Smooth muscle cell (in vitro differentiated cells): ENCODE results near the gene DDC. TPM values are rescaled to one million over a fixed set of nuclear protein-coding genes. Genes with fewer than 3 reads are reported as not detected.

Experiments used
- DNase-seq: peaks from one replicate; lab custom pipeline; 2025; ENCODE audit not compliant: unreplicated experiment; lab: John Stamatoyannopoulos, UW
- H2AFZ ChIP-seq: fragments of 200-600 bp; sonication (generic); 2 replicates; pipeline ENCODE4 v1.6.0; 2016; ENCODE audit warnings: antibody characterized with exemption, low read depth, mild to moderate bottlenecking
- H3F3A ChIP-seq: fragments of 200-600 bp; sonication (generic); 2 replicates; pipeline ENCODE4 v1.6.0; 2017; ENCODE audit warnings: antibody characterized with exemption, low read depth
- H3K27ac ChIP-seq: fragments of 200-600 bp; sonication (generic); 2 replicates; pipeline ENCODE4 v1.5.1; 2016; ENCODE audit warnings: low read depth, mild to moderate bottlenecking
- H3K27me3 ChIP-seq: fragments of 200-600 bp; sonication (generic); 2 replicates; pipeline ENCODE4 v1.6.1; 2016; ENCODE audit warnings: low read depth, mild to moderate bottlenecking
- H3K36me3 ChIP-seq: fragments of 200-600 bp; sonication (generic); 2 replicates; pipeline ENCODE4 v1.5.1; 2016; ENCODE audit warnings: low read depth
- H3K4me1 ChIP-seq: fragments of 200-600 bp; sonication (generic); 2 replicates; pipeline ENCODE4 v1.5.1; 2016; ENCODE audit warnings: low read depth
- H3K4me2 ChIP-seq: fragments of 200-600 bp; sonication (generic); 2 replicates; pipeline ENCODE4 v1.6.0; 2016; ENCODE audit warnings: mild to moderate bottlenecking
- H3K4me3 ChIP-seq: fragments of 200-600 bp; sonication (generic); 2 replicates; pipeline ENCODE4 v1.5.1; 2016; ENCODE audit warnings: mild to moderate bottlenecking
- H3K79me2 ChIP-seq: fragments of 200-600 bp; sonication (generic); 2 replicates; pipeline ENCODE4 v1.6.0; 2016; ENCODE audit warnings: low read depth, mild to moderate bottlenecking
- H3K9ac ChIP-seq: fragments of 200-600 bp; sonication (generic); 2 replicates; pipeline ENCODE4 v1.6.0; 2016; ENCODE audit warnings: low read depth
- H3K9me3 ChIP-seq: fragments of 200-600 bp; sonication (generic); replicated peaks from 2 replicates; pipeline ENCODE4 v1.5.1; 2016; ENCODE audit warnings: low read depth
- H4K20me1 ChIP-seq: fragments of 200-600 bp; sonication (generic); 2 replicates; pipeline ENCODE4 v1.6.0; 2016; ENCODE audit warnings: low read depth
- WGBS: methylation state at CpG from one replicate; pipeline ENCODE4 v1.1.7; 2016; ENCODE audit warnings: low lambda C conversion rate; 5-methylcytosine and 5-hydroxymethylcytosine counted together
- polyA plus RNA-seq: library from polyadenylated mRNA; unstranded; fragments of >200 nt; fragmentation: Nextera tagmentation; extraction: Ambion mirVana; gene quantifications from 2 replicates; pipeline ENCODE4 v1.2.1, GENCODE V29; 2016
- total RNA-seq: library from RNA; depleted of rRNA; stranded (reverse); fragments of >200 nt; gene quantifications from 2 replicates; pipeline ENCODE4 v1.2.3, GENCODE V29; 2014
- TF ChIP-seq, protein P1 (sequence below): fragments of 200-600 bp; sonication (generic); IDR thresholded peaks from 2 replicates; pipeline ENCODE4 v1.5.1; 2017; ENCODE audit warnings: borderline replicate concordance, mild to moderate bottlenecking, antibody characterized with exemption; ENCODE audit not compliant: insufficient read depth, poor library complexity, severe bottlenecking

The DDC gene
- total and polyA plus RNA-seq, 2 experiments from 2014 or later, result not detected

DNA sequence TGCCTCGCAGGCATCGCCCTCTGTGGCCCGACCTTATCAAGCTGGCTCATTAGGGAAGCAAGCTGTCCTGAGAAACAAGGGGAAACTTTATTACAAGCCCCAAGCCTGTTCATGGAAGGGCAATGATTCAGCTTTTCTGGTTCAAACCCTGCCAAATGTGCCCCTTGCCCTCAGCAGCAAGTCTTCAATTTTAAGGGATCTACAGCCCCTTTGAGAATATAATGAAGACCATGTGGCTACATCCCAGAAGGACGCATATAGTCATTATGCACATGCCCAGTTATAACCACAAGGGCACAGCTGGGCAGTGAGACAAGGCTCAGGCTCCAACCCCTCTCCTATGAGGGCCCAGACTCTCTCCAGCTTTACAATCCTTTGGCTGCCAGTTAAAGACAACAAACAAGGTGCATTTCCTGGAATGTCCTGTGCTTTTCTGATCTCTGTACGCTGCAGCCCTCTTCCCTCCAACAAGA lies 56.7 kb downstream of the DDC start:
- Histone ChIP-seq H3K9me3 (no peaks in the 10 kb centered on the region), H3K4me3 (no peak overlapping the region), H3K27ac (no peak overlapping the region), H3K9ac (no peak overlapping the region), H3K79me2 (no peaks in the 10 kb centered on the region), H2AFZ (no peak overlapping the region), H3K27me3 (no peaks in the 10 kb centered on the region), H4K20me1 (no peaks in the 10 kb centered on the region), H3K36me3 (no peaks in the 10 kb centered on the region), H3K4me2 (no peak overlapping the region), H3F3A (no peaks in the 10 kb centered on the region), H3K4me1 (no peaks in the 10 kb centered on the region)
- TF ChIP-seq, protein P1, sequence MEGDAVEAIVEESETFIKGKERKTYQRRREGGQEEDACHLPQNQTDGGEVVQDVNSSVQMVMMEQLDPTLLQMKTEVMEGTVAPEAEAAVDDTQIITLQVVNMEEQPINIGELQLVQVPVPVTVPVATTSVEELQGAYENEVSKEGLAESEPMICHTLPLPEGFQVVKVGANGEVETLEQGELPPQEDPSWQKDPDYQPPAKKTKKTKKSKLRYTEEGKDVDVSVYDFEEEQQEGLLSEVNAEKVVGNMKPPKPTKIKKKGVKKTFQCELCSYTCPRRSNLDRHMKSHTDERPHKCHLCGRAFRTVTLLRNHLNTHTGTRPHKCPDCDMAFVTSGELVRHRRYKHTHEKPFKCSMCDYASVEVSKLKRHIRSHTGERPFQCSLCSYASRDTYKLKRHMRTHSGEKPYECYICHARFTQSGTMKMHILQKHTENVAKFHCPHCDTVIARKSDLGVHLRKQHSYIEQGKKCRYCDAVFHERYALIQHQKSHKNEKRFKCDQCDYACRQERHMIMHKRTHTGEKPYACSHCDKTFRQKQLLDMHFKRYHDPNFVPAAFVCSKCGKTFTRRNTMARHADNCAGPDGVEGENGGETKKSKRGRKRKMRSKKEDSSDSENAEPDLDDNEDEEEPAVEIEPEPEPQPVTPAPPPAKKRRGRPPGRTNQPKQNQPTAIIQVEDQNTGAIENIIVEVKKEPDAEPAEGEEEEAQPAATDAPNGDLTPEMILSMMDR, result no peak
- WGBS, result 92% methylated on average over 5 of the region's 5 CpGs
- no peak for DNase-seq

DNA sequence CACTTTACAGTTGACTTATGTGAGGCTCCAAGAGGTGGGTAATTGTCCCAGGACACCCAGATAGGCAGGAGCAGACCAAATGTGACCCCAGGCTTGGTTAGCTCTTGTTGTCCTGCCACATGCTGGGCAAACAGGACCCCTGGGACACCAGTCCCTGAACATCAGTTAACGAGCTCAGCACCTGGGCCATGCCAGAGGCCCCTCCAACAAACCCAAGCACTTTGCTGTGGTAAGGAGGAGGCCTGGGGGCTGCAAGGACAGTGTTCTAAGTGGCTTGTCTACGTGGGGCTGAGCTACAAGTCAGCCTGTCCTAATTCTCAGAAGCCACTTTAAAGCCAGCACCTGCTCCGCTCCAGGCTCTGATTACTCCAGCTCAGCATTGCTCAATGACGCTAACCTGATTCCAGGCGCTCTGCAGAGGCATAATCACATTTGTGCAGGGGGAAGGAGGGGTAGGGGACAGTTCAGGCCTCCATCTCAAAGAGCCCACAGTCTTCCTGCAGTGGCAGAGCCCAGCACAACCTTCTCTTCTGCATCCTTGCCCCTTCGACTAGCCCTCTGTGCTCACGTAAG lies 57.2 kb downstream of the DDC start:
- TF ChIP-seq, protein P1, result no peak
- Histone ChIP-seq H3K9ac (no peak overlapping the region), H3F3A (no peaks in the 10 kb centered on the region), H2AFZ (no peak overlapping the region), H3K36me3 (no peaks in the 10 kb centered on the region), H3K79me2 (no peaks in the 10 kb centered on the region), H3K27me3 (no peaks in the 10 kb centered on the region), H3K9me3 (no peaks in the 10 kb centered on the region), H3K27ac (no peak overlapping the region), H3K4me1 (no peaks in the 10 kb centered on the region), H3K4me2 (no peak overlapping the region), H3K4me3 (no peak overlapping the region), H4K20me1 (no peaks in the 10 kb centered on the region)
- no peak for DNase-seq
- WGBS, result 82% methylated on average over 7 of the region's 7 CpGs

DNA sequence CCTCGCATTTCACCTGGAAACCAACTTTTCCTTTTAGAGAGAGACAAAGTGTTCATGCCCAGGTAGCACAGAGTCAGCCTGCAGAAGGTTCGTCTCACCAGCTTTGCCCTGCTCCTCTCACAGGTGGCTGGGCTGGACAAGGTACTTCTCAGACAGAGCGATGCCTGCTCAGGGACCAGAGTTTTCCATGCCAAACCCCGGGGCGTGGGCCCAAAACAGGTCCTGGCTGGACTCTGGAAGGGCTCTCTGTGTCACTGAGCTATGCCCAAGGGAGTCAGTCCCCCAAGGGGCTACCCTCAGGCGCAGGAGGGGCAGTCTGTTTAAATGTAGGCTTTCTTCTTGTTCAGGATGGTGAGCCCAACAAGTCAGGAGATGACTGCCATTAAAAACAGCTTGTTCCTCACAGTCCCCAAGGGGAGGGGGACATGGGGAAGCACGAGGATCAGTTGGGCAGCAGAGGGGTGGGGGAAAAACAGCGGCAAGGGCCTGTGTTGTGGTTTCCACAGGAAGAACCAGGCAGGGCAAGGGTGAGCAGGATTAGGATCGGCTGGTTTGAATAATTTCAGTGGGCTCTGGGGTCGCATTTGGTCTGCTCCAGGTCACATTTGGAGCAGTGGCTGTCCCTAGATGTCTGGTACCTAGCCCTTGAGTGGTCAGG lies 59.5 kb downstream of the DDC start:
- Histone ChIP-seq H3K27me3 (no peaks in the 10 kb centered on the region), H2AFZ (no peak overlapping the region), H3K4me3 (no peak overlapping the region), H3K4me1 (no peaks in the 10 kb centered on the region), H3K27ac (no peak overlapping the region), H3K36me3 (no peaks in the 10 kb centered on the region), H4K20me1 (no peaks in the 10 kb centered on the region), H3K9me3 (no peaks in the 10 kb centered on the region), H3F3A (no peaks in the 10 kb centered on the region), H3K4me2 (no peak overlapping the region), H3K9ac (no peak overlapping the region), H3K79me2 (no peaks in the 10 kb centered on the region)
- no peak for DNase-seq
- TF ChIP-seq, protein P1, result no peak
- WGBS, result 80% methylated on average over 10 of the region's 10 CpGs
